NCI-H146 (cell line): ENCODE data around the gene TEX38.
"Not testable (repeated sequence)": the region's sequence is repeated elsewhere in the genome, so short reads cannot be mapped to it uniquely, and the experiment has no call there.

Source experiments
- DNase-seq: peaks from one replicate; lab custom pipeline; 2025; lab: John Stamatoyannopoulos, UW

The TEX38 gene

DNA sequence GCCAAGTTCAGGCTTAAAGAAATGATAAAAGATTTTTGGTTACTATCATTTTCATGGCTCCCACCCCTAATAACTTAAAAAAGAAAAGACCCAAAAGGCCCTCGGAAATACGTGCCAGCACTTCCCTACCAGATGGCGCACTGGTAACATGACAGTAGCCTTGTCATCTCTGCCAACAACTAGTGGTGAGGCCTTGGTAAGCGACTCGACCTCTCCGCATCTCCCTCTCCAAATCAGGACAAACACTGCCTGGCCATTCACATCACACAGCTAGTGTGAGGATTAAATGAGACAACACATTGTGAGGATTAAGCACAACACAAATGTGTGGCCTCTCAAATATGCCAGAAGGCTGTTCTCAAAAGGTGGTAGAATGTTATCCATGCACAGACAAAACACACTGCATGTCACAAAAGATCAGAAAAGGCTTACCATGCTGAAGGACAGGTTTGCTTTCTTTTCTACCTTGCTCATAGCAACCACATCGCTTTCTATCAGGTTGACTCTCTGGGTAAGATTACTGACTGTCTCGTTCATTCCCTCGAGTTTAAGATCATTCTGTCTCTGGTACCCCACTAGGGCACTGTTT is 16.4 kb downstream of the TEX38 start:
- no peak for DNase-seq

DNA sequence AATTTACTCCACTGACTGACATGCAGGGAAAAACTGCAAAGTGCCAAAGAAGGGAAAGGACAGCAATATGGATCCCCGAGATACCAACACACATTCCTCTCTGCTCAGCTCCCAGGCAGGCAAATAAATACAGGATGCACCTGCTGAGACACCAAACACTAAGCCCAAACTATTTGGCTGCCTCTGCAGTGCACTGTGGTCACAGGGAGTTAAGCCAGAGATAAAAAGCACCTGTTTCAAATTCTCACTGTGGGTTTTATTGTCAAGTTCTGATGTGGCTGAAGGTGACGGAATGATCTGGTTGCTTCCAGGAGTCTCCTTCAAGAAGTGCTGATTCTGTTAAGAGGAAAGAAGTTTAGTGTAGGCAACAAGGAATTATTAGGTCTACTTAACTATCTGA is 17.7 kb downstream of the TEX38 start:
- DNase-seq, result peak; percentile 53

DNA sequence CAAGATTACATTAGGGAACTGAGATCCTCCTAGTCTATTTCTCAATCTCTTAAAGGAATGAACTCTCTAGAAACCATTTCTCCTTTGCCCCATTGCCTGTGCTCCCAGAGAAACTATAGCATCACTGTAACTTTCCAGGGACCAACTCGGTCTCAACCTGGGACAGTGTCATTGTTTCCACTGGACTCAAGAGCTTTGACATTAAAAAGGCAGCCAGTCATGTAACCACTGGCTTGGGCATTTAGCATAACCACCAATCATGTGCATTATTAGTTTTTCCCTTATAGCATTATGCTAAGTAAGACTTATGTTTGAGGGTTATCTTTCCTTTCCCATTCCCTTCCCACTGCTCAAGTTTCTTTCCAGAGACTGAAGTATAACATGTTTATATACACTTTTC is 18.2 kb downstream of the TEX38 start:
- no peak for DNase-seq

DNA sequence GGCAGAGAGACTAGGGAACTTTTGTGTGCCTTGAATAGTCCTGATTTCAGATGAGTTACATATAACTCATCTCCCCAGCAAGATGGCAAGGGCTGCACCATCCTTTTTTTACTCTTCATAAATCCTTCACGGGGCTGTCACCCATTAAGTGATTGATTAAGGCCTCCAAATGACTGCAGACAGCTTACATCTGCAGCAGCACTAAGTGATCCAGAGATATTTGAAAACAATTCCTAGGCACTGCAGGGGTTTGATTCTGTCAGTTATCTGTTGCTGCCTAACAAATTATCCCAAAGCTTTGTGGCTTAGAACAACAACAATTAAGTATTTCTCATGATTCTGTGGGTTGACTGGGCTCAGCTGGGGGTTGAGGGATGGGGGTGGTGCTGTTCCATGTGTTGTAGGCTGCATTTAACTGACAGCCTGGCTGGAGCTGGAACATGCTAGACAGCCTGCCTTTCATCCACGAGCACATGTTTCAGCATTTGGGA is 19.3 kb downstream of the TEX38 start:
- DNase-seq, result peak; percentile 15

DNA sequence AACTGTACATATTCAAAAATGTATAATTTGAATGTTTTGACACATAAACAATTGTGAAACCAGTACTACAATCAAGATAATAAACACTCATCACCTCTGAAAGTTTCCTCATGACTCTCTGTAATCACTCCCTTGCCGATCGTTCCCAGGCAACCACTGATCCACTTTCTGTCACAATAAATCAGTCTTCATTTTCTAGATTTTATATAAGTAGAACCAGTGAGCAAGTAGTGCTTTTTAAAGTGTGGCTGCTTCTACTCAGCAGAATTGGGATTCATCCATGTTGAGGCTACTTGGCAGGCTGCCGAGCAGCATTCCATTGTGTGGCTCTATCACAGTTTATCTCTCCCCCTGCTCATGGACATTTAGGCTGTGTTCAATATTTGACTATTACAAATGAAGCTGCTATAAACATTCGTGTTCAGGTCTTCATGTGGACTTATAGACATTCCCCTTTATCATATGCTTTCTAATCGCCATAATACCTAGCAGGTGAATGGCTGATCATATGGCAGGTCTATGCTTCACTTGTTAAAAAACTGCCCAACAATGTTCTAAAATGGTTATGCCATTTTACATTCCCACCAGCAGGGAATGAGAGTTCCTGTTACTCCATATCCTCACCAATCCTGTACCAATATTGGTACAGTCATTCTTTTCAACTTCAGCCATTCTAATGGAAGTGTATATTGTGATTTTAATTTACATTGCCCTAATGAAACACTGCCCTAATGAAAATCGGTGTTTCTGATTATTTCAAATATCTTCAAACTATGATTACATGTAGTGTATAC is 20.5 kb downstream of the TEX38 start:
- DNase-seq, result no peak

DNA sequence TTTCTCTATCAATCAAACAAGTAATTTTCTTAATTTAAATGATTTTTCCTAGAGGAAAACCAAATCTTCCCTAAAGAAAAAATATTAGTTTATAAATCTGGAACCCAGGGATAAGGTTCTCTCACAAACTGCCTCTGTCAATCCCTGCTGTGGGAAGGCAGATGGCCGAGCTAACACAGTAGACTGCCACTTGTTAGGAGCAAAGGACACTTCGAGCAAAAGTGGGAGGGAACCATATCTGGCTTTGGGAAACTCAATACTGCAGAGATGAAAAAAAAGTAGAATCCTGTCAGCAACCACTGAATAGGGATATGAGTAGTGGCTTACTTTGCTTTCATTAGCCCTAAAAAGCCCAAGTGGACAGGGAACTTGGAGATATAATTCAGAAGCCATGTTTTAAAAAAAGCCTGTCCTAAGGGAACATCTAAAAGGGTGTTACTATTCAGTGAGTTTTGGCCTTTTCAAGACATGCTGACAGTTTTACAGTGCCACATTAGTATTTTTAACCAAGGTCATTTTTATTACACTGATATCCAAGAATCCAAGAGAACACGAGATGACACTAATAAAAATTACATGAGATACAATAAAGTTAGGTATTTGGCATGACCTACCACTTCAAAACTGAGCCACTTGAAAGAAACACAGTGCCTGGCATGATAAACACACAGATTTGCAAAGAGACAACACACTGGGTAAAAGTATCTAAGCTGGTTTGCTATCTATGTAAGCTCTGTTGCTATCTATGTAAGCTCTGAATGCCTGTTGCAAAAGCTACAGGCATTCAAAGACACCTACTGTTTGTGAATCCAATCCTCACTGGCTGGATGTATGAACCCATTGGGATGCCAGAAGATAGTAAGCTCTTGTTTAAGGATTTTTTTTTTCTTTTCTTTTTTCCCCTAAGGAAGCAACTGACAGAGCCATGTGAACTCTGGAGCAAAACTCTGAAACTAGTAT is 21.4 kb downstream of the TEX38 start:
- no peak for DNase-seq

DNA sequence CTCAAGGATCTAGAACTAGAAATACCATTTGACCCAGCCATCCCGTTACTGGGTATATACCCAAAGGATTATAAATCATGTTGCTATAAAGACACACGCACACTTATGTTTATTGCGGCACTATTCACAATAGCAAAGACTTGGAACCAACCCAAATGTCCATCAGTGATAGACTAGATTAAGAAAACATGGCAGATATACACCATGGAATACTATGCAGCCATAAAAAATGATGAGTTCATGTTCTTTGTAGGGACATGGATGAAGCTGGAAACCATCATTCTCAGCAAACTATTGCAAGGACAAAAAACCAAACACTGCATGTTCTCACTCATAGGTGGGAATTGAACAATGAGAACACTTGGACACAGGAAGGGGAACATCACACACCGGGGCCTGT is 23.0 kb downstream of the TEX38 start:
- DNase-seq, result not testable (repeated sequence)

DNA sequence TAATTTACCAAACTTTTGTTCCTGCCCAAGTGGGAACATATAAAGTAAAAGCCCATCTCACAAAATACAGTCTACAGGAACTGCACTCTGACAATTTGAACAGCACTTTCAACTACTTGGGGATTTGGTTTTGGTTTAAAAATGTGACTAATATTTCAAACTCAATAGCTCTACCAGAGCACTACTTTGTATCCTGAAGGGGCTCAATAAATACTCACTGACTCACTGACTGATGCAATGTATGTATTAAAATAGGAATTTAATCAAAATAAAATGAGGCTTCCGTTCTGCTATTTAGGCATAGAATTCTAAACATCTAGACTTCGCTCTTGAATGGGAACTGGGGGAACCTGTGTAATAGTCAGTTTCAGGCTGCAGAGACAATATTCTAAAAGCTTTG is 25.4 kb downstream of the TEX38 start:
- DNase-seq, result no peak

DNA sequence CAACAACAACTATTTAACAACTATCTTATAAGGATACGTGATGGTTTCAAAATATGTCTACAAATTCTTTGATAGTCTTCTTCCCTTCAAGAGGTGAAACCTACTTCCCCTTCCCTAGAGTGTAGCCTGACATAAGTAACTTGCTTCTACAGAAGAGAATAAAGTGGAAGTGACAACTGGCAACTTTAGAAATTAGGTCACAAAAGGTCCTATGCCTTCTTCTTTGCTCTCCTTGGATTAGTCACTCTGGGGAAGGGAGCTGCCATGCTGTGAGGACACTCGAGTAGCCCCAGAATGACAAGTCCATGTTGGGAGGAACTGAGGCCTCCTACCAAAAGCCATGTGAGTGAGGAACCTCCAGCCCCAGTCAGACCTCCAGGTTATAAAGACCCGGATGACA is 28.0 kb downstream of the TEX38 start:
- no peak for DNase-seq

DNA sequence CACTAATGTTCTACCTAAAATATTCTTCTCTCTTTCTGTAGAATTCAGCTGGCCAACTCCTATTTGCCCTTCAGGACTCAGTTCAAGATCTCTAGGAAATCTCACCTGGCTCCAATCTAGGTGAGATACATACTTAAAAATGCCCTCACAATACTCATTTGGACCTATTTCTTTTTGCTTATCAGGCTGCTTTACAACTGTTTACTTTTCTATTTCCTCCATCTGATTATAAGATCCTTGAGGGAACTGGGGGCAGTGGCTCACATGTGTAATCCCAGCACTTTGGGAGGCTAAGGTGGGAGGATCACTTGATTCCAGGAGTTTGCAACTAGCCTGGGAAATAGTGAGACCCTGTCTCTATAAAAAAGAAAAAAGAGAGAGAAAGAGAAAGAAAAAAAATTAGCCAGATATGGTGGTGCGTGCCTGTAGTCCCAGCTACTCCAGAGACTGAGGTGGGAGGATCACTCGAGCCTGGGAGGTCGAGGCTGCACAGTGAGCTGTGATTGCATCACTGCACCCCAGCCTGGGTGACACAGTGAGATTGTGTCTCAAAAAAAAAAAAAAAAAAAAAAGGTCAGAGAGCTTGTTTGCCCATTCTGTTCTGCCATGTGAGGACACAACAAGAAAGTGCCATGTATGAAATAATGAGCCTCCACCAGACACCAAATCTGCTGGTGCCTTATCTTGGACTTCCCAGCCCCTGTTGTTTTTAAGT is 32.4 kb downstream of the TEX38 start:
- DNase-seq, result no peak

DNA sequence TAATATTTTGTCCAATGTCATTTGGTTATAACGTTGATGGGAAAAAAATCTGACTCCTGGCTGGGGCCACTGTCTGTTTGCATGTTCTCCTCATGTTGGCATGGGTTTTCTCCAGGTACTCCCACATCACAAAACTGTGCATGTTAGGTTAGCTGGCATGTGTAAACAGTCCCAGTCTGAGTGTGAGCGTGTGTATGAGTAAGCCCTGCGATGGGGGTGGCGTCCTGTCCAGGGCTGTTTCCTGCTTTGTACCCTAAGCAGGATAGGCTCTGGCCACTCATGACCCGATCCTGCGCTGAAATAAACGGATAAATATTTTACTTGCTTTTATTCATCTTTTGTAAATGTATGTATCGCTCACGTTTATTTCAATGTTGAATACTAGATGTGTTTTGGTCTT is 33.8 kb downstream of the TEX38 start:
- DNase-seq, result no peak

DNA sequence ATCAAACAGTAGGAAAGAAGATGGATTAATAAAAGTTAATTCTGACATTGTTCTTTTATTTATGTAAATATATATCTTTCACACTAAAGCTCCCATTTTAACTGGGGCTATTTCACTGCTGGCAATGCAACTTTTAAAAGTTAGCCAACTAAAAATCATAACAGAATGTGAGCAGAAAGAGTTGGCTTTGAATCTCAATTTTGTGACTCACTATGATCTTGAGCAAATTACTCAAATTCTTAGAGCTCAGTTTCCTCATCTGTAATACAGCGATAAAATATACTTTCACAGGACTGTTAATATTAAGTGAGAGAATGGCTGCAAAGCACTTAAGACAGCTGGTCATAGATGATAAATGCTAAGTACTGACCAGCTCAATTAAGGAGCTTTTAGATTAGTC is 36.5 kb downstream of the TEX38 start:
- DNase-seq, result no peak

DNA sequence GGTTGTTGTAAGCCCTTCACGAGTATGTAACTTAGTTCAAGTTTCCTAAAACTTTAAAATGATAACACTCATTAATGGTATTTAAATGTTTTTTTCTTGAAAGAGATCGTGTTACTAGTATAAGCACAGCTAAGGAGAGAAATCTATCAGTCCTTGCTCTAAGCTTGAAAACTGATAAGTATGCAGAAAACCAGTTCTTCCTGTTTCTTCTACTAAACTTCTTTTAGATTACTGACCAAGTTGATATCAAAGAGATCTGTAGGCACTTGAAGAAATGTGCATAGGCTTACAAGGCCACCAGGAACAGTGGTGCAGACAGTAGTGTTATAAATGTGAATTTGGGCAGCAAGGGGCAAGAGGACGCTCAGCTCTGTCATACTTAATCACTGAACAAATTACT is 43.3 kb downstream of the TEX38 start:
- DNase-seq, result no peak

DNA sequence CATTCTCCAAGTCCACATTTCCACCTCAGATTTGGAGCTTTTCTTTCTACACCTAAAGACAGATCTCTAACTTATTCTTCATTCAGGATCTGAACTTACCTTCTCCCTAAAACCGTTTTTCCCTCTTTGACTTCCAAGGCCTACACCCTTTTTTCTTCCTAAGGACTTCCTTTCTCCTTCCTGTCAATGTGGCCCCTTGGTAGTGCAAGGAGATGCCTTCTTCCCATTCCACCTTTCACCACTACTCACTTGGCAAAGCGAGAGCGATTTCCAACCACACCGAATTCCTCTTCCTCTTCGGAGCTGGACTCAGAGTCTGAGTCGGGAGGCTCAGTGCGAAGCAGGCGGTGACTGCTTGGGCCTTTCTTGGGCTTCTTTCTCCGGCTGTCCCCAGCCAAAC is 46.0 kb downstream of the TEX38 start:
- DNase-seq, result no peak

DNA sequence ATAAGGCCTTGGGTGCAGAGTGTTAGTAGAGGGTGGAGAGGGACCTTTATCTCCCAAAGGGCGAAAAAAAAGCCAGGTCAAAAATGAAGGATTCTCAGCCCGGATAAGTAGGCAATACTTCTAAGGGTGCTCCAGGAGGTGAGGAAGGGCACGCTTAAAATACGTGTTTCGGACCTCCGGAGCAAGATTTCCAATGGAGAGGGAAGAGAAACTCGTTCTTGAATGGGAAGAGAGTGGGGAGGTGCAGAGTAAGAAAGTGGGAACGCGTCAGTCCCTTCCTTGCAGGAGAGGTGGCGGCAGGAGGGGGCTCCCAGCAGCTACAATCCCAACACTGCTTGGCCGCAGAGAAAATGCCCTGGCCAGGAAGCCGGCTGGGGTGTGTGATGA is 46.7 kb downstream of the TEX38 start:
- DNase-seq, result no peak

DNA sequence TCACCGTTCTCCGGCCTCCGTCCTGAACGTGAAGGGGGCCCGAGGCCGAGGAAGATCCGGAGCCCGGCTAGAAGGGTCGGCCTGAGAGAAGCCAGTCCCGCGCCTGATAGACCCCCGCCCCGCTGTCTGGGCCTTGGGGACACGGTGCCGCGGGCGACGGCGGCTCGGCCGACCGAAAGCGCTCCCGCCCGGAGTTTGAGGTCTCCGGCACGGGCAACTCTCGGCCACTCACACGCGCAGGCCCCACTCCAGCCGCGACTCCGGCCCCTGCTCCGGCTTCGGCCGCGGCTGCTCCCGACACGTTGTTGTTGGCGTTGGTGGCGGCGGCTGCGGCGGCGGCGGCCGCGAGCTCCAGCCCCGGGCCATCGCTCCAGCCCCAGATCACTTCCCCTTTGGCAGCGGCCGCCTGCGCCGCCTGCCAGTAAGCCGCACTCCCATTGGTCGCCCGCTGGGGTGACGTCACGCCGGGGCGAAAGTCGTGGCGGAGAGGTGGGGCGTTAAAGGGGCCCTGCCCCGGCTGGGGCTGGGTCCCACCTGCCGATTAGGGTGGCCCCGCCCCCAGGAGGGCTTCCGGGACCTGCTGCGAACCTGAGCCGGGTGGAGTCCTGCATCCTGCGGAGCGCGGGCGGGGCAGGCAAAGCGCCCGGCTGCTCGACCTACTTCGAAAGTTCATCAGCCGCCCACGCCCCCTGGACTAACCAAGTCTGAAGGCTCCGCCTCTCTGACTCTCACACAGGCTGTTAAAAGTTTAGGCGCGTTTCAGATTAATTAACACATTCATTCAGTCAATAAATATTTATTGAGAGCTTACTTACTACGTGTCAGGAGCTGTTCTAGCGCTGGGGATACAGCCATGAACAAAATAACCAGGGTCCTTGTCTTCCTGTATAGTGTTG is 47.3 kb downstream of the TEX38 start, which contains the start of gene EFCAB14:
TSS of gene EFCAB14 (minus strand) at position 388 of the 896 bp plus-strand sequence. CDS start 1,027 bp downstream, outside the sequence.
- DNase-seq, result peak; percentile 93

DNA sequence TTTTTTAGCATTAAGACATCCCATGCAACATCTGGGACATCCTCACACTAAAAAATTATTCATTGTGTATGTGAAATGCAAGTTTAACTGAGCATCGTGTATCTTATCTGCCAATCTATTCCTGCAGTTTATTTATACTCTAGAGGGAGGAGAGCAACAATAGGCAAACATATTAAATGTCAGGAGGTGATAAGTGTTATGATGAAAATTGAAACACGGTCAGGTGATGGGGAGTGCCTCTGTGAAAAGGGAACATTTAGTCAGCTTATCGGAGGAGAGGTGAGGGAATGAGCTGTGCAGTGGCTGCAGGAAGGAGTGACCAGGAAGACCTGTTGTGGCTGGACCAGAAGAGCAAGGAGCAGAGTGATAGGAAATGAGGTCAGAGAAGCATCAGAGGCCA is 48.0 kb downstream of the TEX38 start:
- DNase-seq, result peak; percentile 50

DNA sequence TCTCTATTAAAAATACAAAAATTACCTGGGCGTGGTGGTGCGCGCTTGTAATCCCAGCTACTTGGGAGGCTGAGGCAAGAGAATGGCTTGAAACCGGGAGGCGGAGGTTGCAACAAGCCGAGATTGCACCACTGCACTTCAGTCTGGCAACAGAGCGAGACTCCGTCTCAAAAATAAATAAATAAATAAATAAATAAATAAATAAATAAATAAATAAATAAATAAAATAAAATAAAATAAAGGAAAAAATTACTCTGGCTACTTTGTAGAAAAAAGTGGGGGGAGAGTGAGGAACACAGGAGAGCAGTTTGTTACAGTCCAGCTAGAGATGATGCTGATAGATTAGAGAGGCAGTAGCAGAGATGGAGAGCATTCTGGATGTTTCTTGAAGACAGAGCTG is 48.7 kb downstream of the TEX38 start:
- not testable (repeated sequence) for DNase-seq

DNA sequence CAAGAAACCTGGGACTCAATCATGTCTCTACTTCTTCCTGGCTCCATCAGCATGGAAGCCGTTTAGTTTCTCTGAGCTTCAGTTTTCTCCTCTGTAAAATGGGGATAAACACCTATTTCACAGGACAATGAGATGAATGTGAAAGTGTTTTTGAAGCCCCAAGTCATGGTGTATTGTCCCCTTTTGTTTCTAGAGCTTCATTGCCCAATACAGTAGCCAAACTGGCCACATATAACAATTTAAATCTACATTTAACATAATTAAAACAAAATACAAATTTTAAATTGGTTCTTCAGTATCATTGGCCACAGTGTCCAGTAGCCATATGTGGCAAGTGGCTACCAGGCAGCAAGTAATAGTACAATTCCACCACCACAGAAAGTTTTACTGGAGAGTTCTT is 49.5 kb downstream of the TEX38 start:
- DNase-seq, result no peak

DNA sequence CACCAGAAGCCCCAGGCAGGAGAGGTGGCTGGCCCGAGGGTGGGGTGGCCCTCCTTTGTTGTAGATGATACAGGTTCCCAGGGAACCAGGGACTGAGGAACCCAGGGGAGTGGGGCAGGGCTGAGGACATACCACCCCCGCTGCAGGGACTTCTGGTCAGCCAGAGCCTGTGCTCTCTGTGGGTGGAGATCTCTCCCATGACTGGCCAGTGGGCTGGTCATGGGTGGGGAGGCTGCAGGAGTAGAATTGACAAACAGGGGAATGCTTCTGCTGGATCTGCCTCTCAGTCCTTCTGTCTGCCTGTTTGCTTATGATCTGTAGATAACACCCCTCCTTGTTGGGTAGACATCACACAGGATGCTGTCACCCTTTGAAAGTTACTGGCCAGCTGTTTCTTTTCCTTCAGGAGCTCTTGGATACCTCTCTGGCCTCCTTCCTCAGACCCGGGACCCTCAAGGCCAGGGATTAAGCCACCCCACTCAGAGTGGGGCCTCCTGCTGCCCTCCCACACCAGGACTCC is 50.1 kb downstream of the TEX38 start:
- DNase-seq, result no peak
